ENCODE measurements around the gene TMEM231. TPM values are rescaled to one million over a fixed set of nuclear protein-coding genes. Genes with fewer than 3 reads are reported as not detected.

TMEM231 gene
- total and polyA plus RNA-seq, 2 of the 8 experiments (the other 6 are each of a cell fraction or from before 2014, with no cell fraction given), result 8.3 to 26.7 TPM

DNA sequence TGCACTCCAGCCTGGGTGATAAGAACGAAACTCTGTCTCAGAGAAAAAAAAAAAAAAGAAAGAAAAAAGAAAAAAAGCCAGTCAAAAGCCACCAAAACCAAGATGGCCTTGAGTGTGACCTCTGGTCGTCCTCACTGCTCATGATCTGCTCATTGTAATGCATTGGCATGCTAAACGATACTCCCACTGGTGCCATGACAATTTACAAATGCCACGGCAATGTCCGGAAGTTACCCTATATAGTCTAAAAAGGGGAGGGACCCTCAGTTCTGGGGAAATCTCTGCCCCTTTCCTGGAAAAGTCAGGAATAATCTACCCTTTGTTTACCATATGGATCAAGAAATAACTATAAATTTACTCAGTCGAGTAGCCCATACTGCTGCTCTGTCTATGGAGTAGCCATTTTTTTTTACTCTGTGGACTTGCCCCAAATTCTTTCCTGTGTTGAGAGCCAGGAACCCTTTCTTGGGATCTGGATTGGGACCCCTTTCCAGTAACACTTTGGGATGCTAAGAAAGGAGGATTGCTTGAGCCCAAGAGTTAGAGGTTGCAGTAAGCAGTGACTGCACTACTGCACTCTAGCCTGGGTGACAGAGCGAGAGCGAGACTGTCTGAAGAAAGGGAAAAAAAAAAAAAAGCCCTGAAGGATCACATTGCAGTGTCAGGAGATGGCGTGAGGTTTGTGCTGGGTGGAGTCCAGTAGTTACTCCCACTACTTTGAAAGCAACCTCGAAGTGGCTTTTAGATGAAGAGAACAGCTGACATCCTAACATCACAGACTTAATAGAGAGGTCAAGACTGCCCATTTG is 3.7 kb upstream of the TMEM231 start (continued):
- TF ChIP-seq KDM4A (IDR thresholded peaks at IDR 0.05; ENCODE audit: low read depth, low read length, severe bottlenecking), result no peak
- TF ChIP-seq TBP (IDR thresholded peaks at IDR 0.05; ENCODE audit: low read depth, low read length), result no peak
- no peak for TF ChIP-seq TAF7 (optimal IDR thresholded peaks at IDR 0.05; ENCODE audit: borderline replicate concordance, low read depth, low read length)
- TF ChIP-seq YY1 (IDR thresholded peaks at IDR 0.05; ENCODE audit: low read depth, low read length), result no peak
- TF ChIP-seq RFX5 (IDR thresholded peaks at IDR 0.05; ENCODE audit: borderline replicate concordance, low read depth, low read length), result no peak
- TF ChIP-seq KDM1A (IDR thresholded peaks at IDR 0.05; ENCODE audit: borderline replicate concordance, low read length), result no peak
- TF ChIP-seq EGR1 (IDR thresholded peaks at IDR 0.05; ENCODE audit: borderline replicate concordance, low read depth, low read length), result no peak
- no peak for TF ChIP-seq SP4 (IDR thresholded peaks at IDR 0.05; ENCODE audit: low read length)
- TF ChIP-seq, protein P1, sequence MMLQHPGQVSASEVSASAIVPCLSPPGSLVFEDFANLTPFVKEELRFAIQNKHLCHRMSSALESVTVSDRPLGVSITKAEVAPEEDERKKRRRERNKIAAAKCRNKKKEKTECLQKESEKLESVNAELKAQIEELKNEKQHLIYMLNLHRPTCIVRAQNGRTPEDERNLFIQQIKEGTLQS (IDR thresholded peaks at IDR 0.05; ENCODE audit: insufficient read depth, low read depth, low read length), result no peak
- TF ChIP-seq CHD2 (IDR thresholded peaks at IDR 0.05; ENCODE audit: low read length), result no peak
